Endothelial cell of hepatic sinusoid (primary cell): ENCODE results near the gene TNS4.

ENCODE experiments used
- in situ Hi-C: cut with HindIII; loops from 2 replicates; pipeline ENCODE4 v1.10.0; 2017; ENCODE audit warnings: low sequenced_read_pairs

The TNS4 gene

DNA sequence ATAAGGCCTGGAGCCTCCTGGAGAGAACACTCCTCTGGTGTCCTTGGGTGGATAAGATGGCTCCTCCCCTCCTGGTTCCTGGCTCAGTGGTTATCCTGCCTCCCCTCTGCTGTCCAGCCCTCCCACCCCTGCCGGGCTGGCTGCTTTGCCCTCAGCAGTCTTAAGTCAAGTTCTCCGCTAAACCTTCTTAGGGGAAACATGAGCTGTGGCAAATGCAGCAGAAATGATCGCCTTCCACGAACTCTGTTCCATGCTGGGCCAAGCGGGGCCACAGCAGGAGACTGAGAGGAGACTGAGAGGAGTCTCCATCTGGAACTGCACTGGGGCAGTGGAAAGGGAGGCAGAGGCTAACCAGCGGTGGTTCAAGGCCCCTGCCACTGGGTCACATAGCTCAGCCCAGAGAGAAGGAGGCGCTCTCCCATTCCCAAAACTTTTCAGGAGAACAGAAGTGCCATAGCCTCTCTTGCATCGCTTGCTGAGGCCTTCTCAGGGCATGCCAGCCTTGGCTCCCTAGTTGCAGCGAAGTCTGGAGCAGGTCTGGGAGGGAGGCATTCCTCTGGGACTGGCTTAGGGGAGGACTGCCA, 26.9 kb downstream of the TNS4 start:
- in situ Hi-C loops, result no loop called here

DNA sequence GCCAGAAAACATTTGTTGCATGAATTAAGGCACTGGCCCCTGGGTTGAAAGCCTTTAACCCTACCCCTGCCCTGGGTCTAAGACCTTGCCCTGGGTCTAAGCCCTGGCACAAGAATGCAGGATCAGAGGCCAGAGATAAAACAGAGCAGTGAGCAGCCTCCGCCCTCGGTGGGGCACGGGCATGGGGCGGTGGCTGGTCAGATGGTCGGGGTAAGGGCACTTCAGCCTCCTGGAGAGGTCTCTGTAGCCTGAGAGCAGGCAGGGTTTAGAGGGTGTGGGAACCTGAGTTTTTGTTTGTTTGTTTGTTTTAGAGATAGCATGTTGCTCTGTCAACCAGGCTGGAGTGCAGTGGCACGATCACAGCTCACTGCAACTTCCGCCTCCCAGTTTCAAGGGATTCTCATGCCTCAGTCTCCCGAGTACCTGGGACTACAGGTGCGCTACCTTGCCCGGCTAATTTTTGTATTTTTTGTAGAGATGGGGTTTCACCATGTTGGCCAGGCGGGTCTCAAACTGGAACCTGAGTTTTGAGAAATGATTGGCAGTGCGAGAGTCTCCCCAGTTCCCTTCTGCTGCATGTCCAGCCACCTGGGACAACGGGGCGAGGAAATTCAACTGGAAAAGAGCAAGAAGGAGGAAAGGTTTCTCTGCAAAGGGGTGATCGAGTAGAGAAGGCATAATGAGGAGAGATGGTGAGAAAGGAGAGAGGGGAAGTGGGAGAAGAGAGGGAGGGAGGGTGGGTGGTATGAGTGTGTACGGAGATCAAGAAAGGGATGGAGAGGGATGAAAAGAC, 27.7 kb downstream of the TNS4 start:
- in situ Hi-C loops, result no loop called here

DNA sequence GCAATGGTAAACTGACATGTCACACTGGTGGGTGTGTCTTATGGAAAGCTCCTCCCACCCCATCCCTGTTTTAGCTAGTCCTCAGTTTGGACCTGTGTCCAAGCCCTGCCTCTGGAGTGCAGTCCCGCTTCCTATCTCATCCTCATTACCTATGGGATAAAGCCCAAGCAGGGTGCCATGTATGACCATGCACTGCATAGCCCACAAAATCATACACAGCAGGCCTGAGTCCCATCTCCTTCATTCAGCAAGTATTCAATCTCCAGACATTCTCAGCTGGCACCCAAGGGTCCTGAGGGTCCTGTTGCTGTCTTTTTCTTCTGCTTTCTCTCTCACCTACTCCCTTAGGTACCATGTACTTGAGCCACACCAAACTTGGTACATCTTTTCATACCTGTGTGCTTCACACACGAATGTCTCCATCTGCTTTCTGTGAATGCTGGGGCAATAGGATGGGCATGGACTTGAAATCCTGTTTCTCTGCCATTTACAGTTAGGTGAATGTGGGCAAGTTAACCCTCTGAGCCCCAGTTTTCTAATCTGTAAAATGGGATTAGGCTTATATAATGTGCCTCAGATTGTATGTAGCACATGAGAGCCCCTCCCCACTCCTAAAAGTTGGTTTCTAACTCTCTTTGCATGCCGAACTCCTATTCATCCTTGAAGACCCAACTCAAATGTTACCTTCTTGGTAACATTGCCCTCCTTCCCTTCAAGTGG, 28.5 kb downstream of the TNS4 start:
- in situ Hi-C loops, result no loop called here

DNA sequence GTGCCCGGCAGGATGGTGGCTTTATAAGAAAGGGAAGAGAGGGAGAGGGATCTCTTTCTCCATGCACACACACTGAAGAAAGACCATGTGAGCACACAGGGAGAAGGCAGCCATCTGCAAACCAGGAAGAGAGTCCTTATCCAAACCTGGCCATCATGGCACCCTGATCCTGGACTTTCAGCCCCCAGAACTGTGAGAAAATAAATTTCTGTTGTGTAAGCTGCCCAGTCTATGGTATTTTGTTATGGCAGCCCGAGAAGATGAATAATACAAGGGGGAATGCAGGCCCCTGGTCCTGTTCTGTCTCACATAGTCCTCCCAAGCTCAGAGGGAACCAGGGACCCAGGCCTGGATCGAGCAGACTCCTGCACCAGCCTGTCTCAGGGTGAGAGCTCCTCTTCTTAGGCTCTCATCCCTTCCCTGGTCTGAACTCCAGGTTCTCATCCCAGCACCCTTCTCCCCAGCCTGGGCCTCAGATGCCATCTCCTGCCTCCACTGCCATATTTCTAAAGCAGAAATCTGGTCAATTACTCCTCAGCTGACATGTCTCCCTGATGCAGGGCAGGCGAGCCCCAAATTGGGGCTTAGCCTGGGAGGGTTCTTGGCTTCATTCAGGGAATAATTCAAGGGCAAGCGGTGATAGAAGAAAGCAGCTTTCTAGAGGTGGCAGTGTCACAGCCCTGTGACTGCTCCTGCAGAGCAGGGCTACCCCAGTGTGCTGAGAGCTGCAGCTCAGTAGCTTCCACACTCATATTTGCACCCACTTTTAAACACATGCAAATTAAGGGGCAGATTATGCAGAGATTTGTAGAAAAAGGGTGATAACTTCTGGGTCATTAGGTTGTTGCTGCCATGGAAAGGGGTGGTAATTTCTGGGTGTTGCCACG, 29.3 kb downstream of the TNS4 start:
- in situ Hi-C loops, result no loop called here

DNA sequence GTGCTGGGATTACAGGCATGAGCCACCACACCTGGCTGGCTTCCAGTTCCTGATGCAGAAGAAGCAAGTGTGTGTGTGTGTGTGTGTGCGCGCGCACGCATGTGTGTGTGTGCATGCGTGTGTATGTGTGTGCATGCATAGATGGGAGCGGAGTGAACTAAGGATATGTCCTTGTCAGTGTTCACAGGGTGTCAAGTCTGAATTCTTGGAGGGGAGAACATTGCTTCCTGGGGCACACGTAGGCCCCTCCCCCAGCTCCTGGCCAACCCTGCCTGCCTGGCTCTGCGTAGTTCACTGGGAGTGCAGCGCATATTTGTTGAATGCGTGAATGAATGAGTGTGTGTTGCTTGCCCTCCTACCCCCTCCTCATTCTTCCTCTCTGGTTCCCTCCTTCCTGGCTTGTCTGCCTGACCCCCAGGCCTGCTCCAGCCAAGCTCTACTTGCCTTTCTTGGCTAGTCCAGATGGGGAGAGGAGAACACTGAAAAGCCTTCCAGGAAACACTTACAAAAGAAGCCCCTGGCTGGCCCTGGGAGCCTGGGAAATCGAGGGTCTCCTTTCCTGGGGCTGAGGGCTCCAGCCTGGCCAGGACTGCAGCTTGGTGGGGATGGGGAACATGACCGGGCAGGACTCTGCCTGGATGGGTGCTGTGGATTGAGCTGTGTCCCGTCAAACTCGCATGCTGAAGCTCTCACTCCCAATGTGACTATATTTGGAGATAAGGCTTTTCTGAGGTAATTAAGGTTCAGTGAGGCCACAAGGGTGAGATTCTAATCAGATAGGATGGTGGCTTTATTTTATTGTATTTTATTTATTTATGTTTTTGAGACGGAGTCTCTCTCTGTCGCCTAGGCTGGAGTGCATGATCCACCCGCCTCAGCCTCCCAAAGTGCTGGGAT, 30.2 kb downstream of the TNS4 start:
- in situ Hi-C loops, result no loop called here

DNA sequence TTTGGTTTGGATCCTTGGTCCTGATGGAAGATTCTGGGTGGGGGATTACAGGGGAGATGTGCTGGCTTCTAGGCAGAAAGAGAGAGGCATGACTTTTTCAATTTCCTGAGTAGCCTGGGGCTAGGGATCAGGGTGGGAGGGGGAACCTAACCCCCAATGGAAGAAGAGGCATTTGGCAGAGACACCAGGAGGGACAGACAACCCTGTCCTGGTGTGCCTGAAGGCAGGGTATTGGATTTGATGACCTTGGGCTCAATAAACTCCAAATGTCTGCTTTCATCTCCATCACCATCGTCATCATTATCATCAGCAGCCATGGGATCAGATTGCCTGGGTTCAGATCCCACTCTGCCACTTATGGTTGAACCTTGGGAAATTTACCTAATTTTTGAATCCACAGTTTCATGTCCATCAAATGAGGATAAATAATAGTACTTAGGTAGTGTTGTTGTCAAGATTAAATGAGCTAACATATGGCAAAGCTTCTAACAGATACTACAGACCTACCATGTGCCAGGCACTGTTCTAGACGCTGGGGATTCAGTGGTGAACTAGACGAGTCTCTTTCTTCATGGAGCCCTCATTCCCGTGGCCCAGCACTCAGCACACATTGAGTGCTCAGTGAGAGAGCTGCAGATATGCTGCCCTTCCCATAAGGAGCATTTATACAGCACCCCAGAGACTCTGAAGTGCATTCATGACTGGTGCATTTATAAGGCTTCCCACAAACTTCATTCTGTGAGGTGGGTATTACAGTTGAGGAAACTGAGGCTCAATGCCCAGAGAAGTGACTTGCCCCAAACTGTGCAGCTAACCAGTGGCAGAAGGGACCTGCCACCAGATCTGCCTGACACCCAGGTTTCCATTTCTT, 31.4 kb downstream of the TNS4 start:
- in situ Hi-C loops, result no loop called here

DNA sequence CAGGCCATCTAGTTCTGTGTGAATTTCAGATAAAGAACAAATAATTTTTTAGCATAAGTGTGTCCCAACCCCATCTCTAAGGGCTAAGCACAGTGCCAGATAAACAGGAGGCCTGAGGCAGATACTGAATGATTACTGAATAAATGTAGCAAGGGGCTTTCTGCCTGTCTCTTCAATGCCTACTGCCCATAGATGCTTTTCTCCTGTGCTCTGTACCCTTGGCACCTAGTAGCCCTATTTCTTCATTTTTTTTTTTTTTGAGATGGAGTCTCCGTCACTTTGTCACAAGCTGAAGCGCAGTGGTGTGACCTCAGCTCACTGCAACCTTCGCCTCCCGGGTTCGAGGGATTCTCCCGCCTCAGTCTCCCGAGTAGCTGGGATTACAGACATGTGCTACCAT, 32.9 kb downstream of the TNS4 start:
- in situ Hi-C loops, result no loop called here

DNA sequence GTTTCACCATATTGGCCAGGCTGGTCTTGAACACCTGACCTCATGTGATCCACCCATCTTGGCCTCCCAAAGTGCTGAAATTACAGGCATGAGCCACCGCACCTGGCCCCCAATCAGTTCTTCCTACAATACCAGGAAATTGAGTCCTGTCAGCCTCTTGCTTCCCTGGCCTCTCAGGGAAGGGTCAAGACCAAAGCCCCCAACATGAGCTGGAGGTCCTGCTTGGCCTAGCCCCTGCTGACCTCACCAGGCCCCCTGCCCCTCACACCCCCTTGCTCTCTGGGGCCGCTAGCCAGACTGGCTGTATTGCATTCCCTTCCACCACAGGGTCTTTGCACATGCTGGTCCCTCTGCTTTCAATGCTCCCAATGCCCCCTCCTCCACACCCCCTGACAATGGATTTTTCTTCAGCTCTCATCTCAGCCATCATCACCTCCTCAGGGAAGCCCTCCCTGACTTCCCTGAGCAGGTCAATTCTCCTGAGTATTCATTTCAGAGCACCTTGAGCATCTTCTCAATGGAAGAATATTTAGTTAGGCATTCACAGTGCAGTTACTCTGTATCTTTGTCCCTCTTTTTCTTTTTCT, 34.0 kb downstream of the TNS4 start:
- in situ Hi-C loops, result no loop called here

DNA sequence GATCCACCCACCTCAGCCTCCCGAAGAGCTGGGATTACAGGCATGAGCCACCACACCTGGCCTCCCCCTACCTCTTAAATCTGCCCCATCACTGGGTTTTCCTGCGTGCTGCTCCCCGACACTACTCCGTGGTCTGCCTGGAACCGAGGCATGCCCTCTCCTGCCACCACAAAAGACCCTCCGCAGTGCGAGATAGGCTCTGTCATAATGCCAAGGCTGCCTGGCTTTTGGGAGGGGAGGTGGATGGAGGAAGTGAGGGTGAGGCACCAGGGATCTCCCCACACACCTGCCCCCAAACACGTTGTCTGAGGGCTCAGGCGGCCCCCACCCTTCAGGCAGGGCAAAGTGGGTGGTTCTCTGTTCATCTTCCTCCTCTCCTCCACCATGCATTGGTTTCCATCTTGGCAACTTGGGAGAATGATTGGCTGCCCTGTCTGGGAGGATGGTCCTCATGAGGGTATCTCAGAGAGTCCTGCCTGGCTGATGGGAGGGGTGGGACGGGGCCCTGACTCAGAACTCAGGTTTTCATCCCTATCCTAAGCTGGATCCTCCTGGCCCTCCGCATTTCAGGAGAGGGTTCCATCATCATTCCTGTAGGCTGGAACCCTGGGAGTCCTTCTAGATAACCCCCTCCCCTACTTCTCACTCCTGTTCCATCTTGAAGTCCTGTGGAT, 35.0 kb downstream of the TNS4 start:
- in situ Hi-C loops, result no loop called here

DNA sequence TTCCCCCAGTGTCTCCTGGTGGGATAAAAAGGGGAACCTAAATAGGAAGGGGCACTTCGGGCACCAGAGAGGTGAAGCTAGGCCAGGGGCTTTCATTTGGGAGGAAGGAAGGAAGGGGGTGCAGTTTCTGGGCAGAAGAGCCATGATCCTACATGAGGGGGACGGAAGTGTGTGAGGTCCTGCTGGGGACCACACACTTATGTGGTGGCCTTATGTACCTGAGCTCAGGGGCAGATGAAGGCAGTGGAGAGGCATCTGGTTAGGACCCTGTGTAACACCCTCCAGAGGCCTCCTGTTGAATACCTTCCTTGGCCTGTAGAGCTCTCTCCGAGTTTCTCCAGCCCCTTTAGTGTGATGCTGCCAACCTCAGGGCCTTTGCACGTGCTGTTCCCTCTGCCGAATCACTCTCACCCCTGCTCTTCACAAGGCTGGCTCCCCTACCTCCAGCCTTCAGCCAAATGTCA, 37.0 kb downstream of the TNS4 start:
- in situ Hi-C loops, result no loop called here

DNA sequence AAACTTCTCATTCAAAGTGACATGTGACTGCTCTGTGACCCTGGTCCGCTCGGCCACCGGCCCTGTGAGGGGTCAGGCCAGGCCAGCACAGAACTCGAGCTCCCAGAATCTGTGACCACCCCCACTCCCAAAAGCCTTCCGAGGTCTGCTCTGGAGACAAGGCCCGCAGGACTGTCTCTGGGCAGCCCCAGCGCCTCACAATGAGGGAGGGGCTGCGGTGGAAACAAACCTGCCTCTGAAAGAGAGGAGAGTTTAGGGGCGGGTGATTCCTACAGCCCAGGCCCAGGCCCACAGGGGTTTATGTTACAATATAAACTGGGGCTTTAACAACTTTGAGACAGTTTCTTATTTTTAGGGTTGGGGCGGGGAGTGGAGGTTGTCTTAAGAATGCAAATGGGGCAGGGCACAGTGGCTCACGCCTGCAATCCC, 38.3 kb downstream of the TNS4 start:
- in situ Hi-C loops, result no loop called here

DNA sequence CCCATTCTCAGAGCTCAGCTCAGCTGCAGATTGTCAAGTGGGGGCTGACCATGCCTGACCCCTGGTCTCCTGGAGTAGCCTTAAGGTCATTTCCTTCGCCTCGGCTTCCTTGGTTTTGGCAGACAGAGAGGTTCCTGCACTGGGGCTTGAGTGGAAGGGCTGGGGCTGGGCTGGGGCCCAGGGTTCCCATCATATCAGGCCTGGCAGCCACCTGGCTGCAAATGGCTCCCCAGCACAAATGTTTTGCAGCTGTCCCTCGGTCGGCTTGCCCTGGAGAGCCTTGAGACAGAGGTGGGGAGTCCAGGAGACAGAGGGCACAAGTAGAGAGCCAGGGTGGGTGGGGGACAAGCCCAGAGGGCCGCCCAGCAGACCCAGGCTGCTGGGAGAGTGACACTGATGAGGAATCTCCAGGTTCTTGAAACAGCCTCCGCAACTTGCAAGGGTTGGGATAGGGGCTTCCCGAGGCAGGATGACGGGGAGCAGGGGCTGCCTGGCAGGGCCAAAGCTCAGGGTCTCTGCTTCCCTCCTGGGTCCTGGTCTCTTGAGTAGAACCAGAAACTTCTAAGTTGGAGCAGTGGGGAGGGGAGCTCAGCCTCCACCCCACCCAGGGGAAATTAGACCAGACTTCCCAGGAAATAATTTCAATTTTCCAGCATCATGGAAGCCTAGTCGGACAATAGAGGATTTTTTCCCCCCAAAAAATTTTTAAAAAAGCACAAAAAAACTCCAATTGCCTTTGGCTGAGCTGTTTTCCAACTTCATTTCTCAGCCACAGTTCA, 38.9 kb downstream of the TNS4 start:
- in situ Hi-C loops, result no loop called here

DNA sequence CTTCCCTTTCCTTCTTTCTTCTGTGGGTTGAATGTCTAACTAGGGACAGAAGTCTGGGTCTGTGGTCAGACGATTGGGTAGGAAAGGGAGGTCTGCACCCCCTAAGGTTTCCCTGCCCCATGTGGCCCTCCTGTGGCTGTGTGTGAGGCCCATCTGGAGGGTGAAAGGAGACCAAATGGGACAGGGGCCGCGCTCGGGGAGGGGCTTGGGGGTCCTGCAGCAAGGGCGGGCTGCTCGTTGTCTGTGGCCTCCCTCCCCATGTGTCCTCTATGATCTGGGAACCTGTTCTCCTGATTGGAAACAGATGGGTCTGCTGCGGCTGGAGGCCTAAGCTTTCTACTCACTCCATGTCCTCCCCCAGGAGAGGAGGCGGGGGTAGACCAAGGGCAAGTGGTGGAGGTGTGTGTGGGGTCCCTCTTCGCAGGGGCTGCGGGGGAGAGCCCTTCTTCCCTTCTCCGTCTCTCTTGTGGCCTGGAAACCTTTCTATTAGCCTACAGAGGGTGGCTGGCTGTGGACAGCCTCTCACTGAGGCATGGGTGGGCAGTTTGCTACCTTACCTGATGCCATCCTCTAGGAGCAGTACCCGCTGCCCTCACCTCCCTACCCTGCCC, 39.6 kb downstream of the TNS4 start:
- in situ Hi-C loops, result no loop called here

DNA sequence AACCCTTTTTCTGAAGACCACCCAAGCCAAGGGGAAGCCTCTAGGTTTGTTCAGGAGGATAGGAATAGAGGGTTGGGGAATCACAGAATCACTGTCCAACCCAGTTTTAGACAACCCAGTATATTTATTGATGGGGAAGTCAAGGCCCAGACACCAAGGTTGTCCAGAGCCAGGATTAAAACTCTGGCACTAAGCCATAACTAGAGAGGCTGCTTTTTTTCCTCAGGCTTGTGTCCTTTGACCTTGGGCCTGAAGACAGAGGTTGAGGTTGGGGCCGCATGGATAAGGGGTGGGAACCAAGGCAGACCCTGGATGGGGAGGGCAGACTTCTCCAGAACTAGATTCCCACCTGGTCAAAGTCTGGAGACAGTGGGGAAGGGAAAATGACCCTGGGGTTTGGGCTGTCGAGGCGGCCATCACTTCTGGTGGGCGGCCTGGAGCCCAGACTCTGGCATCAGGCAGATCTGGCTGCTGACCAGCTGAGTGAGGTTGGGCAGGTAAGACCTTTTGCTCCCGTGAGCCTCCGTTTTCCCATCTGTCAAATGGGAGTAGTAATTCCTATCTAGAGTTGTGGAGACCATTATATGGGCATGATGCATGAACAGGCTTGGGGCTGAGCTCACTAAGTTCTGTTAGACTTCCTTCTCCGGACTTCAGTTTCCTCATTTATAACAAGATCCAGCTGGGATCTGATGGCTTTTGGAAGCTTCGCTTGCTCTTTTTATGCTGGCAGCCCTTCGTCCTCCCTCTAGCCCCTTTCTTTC, 40.3 kb downstream of the TNS4 start:
- in situ Hi-C loops, result no loop called here

DNA sequence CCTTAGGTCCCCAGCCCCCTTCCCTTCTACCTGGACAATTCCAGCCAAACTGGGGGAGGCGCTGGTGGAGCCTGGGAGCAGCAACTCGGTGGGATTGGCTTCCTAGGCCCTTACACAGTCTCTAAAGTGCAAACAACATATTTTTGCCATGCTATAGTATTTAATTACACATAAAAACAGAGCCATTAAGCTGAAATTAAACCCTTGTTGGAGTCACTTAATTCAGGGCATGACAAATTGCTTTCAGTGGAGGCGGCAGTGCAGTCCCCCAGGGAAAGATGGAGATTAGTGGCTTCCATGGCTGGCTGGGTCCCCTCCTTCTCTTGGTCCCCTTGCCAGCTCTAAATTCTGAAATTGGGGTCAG, 40.8 kb downstream of the TNS4 start:
- in situ Hi-C loops, result no loop called here
